ENCODE measurements around the gene COL19A1.

- TF ChIP-seq CTCF (IDR thresholded peaks at IDR 0.05; ENCODE audit: low read depth, low read length), result no peak
- TF ChIP-seq EZH2phosphoT487 (IDR thresholded peaks at IDR 0.05; ENCODE audit: low read depth), result no peak
These were observed 110.3 kb downstream of the COL19A1 start for GRCh38 chr6:69976591-69977090.

Measured in OCI-LY3 (cell line).